ENCODE results near the gene SLC35E4. TPM values are rescaled to one million over a fixed set of nuclear protein-coding genes. Genes with fewer than 3 reads are reported as not detected.

The SLC35E4 gene
- polyA plus RNA-seq, 6 donors from 2014 or later = 0.09 to 0.45 (median 0.33) TPM; not detected in 1

DNA sequence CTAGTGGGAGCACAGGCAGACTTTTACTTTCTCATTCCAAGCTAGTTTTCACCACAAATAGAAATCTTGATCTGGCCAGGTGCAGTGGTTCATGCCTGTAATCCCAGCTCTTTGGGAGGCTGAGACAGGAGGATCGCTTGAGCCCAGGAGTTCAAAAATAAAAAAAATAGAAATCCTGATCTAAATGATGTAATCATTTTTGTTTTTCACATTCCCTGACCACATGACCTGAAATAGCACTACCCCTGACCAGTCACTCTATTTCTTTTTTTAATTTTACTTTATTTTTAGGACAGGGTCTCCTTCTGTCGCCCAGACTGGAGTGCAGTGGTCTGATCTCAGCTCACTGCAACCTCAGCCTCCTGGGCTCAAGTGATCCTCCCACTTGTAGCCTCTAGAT is 30.9 kb upstream of the SLC35E4 start:
- Mint-ChIP-seq H3K27ac (no peak overlapping the region), H3K27me3 (peaks cover 0 to 4% (median 0%) of the 10 kb centered on the region in 3 donors), H3K4me1 (peaks cover 21 to 30% (median 26%) of the 10 kb centered on the region in 3 donors), H3K4me3 (no peak overlapping the region), H3K9me3 (no peaks in the 10 kb centered on the region), H3K36me3 (no peaks in the 10 kb centered on the region)
- DNase-seq = no peak
- no peak for ATAC-seq (ENCODE audit: low read depth in 2 of 2)

- peak overlapping the region in 1 of 6 donors; percentile 84 for H3K27ac Mint-ChIP-seq
- H3K4me3 Mint-ChIP-seq = peak overlapping the region in 6 of 8 donors; percentile 9 to 93 (median 60)
- no peaks in the 10 kb centered on the region for H3K9me3 Mint-ChIP-seq
- peak; percentile 56 to 60 for ATAC-seq (ENCODE audit: low read depth in 2 of 2)
- no peaks in the 10 kb centered on the region for H3K36me3 Mint-ChIP-seq
- H3K27me3 Mint-ChIP-seq = peaks cover 2 to 11% (median 3%) of the 10 kb centered on the region in 3 donors
- peaks cover 21 to 30% (median 26%) of the 10 kb centered on the region in 3 donors for H3K4me1 Mint-ChIP-seq
- peak; percentile 25 for DNase-seq
Measured at GRCh38 chr22:30605449-30606110, 30.0 kb upstream of the SLC35E4 start.

- Mint-ChIP-seq H3K4me3 (peak within 1 kb of the TSS; percentile 37 to 93 (median 85)), H3K27ac (peak within 1 kb of the TSS in 3 of 6 donors; percentile 56 to 63 (median 61)), H3K4me1 (peaks cover 21 to 30% (median 26%) of the 10 kb centered on the region in 3 donors), H3K9me3 (no peaks in the 10 kb centered on the region), H3K27me3 (peaks cover 11 to 16% (median 13%) of the 10 kb centered on the region in 3 donors), H3K36me3 (no peaks in the 10 kb centered on the region)
- peak; percentile 44 to 54 for ATAC-seq (ENCODE audit: low read depth in 2 of 2)
- peak; percentile 8 for DNase-seq
Measured at GRCh38 chr22:30606455-30607299, 28.9 kb upstream of the SLC35E4 start, which contains the start of gene TCN2. Gene TCN2 (plus strand): TSS chr22:30607174. CDS start chr22:30607332, 158 bp downstream.

DNA sequence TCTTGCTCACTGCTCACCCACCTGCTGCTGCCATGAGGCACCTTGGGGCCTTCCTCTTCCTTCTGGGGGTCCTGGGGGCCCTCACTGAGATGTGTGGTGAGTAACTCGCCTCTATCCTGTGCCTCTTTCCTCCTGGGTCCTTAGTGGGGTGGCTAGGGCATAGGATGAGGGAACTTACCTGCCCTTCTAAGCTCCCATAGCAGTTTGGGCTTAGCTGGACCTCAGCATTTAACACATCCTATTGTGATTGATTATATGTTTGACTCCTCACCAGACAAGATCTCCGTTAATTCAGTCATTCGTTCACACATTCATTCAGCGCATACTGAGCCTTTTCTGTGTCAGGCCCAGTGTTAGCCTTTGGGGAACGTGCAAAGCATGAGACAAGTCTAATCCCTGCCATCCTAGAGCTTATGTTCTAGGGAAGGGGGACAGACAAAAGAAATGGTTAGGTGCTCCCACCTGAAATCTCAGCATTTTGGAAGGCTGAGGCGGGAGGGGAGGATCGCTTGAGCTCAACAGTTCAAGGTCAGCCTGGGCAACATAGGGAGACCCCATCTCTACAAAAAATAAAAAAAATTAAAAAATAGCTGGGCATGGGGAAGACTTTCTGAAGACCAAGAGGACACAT is 28.2 kb upstream of the SLC35E4 start:
- peak overlapping the region in 3 of 6 donors; percentile 56 to 63 (median 61) for H3K27ac Mint-ChIP-seq
- DNase-seq = no peak
- H3K27me3 Mint-ChIP-seq = peaks cover 11 to 16% (median 13%) of the 10 kb centered on the region in 3 donors
- H3K9me3 Mint-ChIP-seq = no peaks in the 10 kb centered on the region
- ATAC-seq (ENCODE audit: low read depth in 2 of 2) = peak in 1 of 2 donors; percentile 13
- no peaks in the 10 kb centered on the region for H3K36me3 Mint-ChIP-seq
- H3K4me3 Mint-ChIP-seq = peak overlapping the region in 7 of 8 donors; percentile 37 to 93 (median 85)
- peaks cover 21 to 30% (median 26%) of the 10 kb centered on the region in 3 donors for H3K4me1 Mint-ChIP-seq

DNA sequence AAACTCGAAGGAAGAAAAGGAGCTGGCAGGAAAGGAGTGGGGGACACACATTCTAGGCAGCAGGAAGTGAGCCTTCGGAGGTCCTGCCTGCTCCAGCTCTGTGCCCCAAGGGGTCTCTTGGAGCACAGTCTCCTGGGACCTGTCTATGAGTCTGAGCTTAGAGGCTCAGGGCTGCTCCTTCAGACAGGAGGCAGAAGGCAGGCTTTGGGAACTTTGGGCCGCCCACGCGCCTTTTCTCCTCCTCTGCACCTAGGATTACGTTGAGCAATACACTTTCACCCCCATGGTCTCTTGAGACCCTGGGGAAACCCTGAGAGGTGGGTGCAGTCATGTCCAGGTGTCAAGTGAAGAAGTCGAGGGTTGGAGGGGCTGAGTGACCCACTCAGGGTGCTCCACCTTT is 27.6 kb upstream of the SLC35E4 start:
- Mint-ChIP-seq H3K27me3 (peaks cover 11 to 16% (median 13%) of the 10 kb centered on the region in 3 donors), H3K9me3 (no peaks in the 10 kb centered on the region), H3K4me3 (peak overlapping the region in 2 of 8 donors; percentile 66 to 85), H3K36me3 (no peaks in the 10 kb centered on the region), H3K27ac (no peak overlapping the region), H3K4me1 (peaks cover 21 to 30% (median 26%) of the 10 kb centered on the region in 3 donors)
- ATAC-seq (ENCODE audit: low read depth in 2 of 2) (no peak), DNase-seq (no peak)

GRCh38 chr22:30609260-30610185 is 26.1 kb upstream of the SLC35E4 start:
- Mint-ChIP-seq H3K27me3 (peaks cover 11 to 22% (median 16%) of the 10 kb centered on the region in 3 donors), H3K9me3 (no peaks in the 10 kb centered on the region), H3K4me3 (peak overlapping the region in 1 of 8 donors; percentile 47), H3K4me1 (peaks cover 21 to 30% (median 26%) of the 10 kb centered on the region in 3 donors), H3K27ac (peak overlapping the region in 1 of 6 donors; percentile 44), H3K36me3 (no peaks in the 10 kb centered on the region)
- ATAC-seq (ENCODE audit: low read depth in 2 of 2) (no peak), DNase-seq (no peak)

DNA sequence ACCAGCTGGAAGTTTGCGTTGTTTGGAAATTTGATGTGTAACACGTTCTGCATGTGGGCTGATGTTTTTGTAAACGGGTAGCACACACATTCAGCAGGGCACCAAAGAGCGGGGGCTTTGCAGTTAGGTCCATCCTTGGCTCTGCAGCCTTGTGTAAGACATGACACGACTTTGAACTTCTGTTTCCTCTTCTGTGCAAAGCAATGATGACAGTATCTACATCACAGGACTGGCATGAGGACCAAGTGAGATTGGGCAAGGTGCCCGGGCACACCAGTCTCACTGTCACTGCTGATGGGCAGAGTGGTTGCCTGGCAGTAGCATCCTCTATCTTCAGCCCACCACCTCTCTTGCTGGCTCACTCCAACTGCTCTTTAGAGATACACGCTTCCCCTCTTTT is 25.3 kb upstream of the SLC35E4 start:
- Mint-ChIP-seq H3K9me3 (no peaks in the 10 kb centered on the region), H3K4me3 (no peak overlapping the region), H3K27ac (peak overlapping the region in 1 of 6 donors; percentile 12), H3K36me3 (no peaks in the 10 kb centered on the region), H3K27me3 (peaks cover 11 to 22% (median 16%) of the 10 kb centered on the region in 3 donors), H3K4me1 (peaks cover 20 to 30% (median 25%) of the 10 kb centered on the region in 3 donors)
- ATAC-seq (ENCODE audit: low read depth in 2 of 2) (no peak), DNase-seq (no peak)

DNA sequence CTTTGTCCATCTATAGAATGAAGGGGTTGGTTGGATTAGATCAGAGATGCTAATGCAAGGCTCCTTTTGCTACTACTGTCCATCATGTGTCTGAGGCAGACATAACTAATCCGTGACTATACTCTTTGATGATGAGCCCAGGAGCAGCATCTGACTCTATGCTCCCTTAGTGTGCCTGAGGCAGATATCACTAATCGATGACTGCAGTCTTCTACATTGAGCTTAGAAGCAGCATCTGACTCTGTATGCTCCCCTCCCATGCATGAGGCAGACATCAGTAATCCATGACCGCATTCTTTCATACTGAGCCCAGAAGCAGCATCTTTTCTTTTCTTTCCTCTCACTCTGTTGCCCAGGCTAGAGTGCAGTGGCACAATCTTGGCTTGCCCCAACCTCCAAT is 24.4 kb upstream of the SLC35E4 start:
- DNase-seq (no peak), ATAC-seq (ENCODE audit: low read depth in 2 of 2) (no peak)
- Mint-ChIP-seq H3K27ac (no peak overlapping the region), H3K27me3 (peaks cover 11 to 22% (median 21%) of the 10 kb centered on the region in 3 donors), H3K4me1 (peaks cover 13 to 22% (median 19%) of the 10 kb centered on the region in 3 donors), H3K36me3 (no peaks in the 10 kb centered on the region), H3K4me3 (no peak overlapping the region), H3K9me3 (no peaks in the 10 kb centered on the region)

GRCh38 chr22:30612789-30613188 is 22.8 kb upstream of the SLC35E4 start:
- Mint-ChIP-seq H3K36me3 (no peaks in the 10 kb centered on the region), H3K4me3 (no peak overlapping the region), H3K27me3 (peaks cover 14 to 33% (median 30%) of the 10 kb centered on the region in 3 donors), H3K4me1 (peaks cover 4 to 8% (median 6%) of the 10 kb centered on the region in 3 donors), H3K9me3 (no peaks in the 10 kb centered on the region), H3K27ac (no peak overlapping the region)
- DNase-seq = no peak
- ATAC-seq (ENCODE audit: low read depth in 2 of 2) = no peak

DNA sequence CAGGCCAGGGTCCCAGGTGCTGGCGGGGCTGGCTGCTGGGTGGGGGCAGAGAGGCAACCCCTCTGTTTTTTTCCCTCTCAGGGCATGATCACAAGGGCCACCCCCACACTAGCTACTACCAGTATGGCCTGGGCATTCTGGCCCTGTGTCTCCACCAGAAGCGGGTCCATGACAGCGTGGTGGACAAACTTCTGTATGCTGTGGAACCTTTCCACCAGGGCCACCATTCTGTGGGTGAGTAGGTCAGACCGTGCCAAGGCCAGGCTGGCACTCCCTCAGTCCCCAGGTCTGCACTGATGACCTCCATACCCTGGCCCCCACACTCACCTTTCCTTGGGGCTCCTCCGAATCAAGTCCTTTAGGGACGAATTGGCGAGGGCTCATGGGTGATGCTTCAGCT is 21.3 kb upstream of the SLC35E4 start:
- no peak for DNase-seq
- Mint-ChIP-seq H3K4me3 (no peak overlapping the region), H3K36me3 (no peaks in the 10 kb centered on the region), H3K9me3 (no peaks in the 10 kb centered on the region), H3K27me3 (peaks cover 14 to 33% (median 30%) of the 10 kb centered on the region in 3 donors), H3K27ac (no peak overlapping the region), H3K4me1 (peaks cover 0 to 4% (median 3%) of the 10 kb centered on the region in 3 donors)
- ATAC-seq (ENCODE audit: low read depth in 2 of 2) = no peak

- Mint-ChIP-seq H3K9me3 (no peaks in the 10 kb centered on the region), H3K4me3 (no peak overlapping the region), H3K4me1 (no peaks in the 10 kb centered on the region), H3K36me3 (no peaks in the 10 kb centered on the region), H3K27me3 (peaks cover 14 to 33% (median 30%) of the 10 kb centered on the region in 3 donors), H3K27ac (no peak overlapping the region)
- ATAC-seq (ENCODE audit: low read depth in 2 of 2) (no peak), DNase-seq (no peak)
Measured at GRCh38 chr22:30614879-30615278, 20.7 kb upstream of the SLC35E4 start.

- ATAC-seq (ENCODE audit: low read depth in 2 of 2) (no peak), DNase-seq (no peak)
- H3K27me3 Mint-ChIP-seq = peaks cover 13 to 30% (median 23%) of the 10 kb centered on the region in 3 donors
- no peaks in the 10 kb centered on the region for H3K4me1 Mint-ChIP-seq
- no peaks in the 10 kb centered on the region for H3K36me3 Mint-ChIP-seq
- no peak overlapping the region for H3K27ac Mint-ChIP-seq
- H3K4me3 Mint-ChIP-seq = no peak overlapping the region
- H3K9me3 Mint-ChIP-seq = no peaks in the 10 kb centered on the region
Measured at GRCh38 chr22:30615543-30615954, 20.0 kb upstream of the SLC35E4 start.
